Endodermal cell (in vitro differentiated cells): ENCODE results near the gene HIP1. TPM values are rescaled to one million over a fixed set of nuclear protein-coding genes. Genes with fewer than 3 reads are reported as not detected.

Source experiments
- DNase-seq: peaks from one replicate; pipeline ENCODE4 v3.0.0-alpha.2; 2017
- H3K27ac ChIP-seq: 2 replicates; pipeline ENCODE4 v1.5.1; 2013; ENCODE audit warnings: mild to moderate bottlenecking, low read depth, low read length, moderate library complexity
- H3K27me3 ChIP-seq: 2 replicates; pipeline ENCODE4 v1.6.1; 2013; ENCODE audit warnings: mild to moderate bottlenecking, low read length, moderate library complexity; ENCODE audit not compliant: insufficient read depth, control insufficient read depth, poor library complexity, severe bottlenecking
- H3K36me3 ChIP-seq: 2 replicates; pipeline ENCODE4 v1.7.0; 2013; ENCODE audit warnings: mild to moderate bottlenecking, low read length, moderate library complexity; ENCODE audit not compliant: control insufficient read depth, insufficient read depth
- H3K4me1 ChIP-seq: one replicate; pipeline ENCODE4 v1.7.0; 2013; ENCODE audit warnings: low read length; ENCODE audit not compliant: control insufficient read depth, insufficient read depth
- H3K4me3 ChIP-seq: 2 replicates; pipeline ENCODE4 v1.5.1; 2013; ENCODE audit warnings: mild to moderate bottlenecking, low read length, moderate library complexity
- H3K9ac ChIP-seq: 2 replicates; pipeline ENCODE4 v1.6.1; 2013; ENCODE audit warnings: mild to moderate bottlenecking, low read length, moderate library complexity; ENCODE audit not compliant: poor library complexity, severe bottlenecking; ENCODE audit errors: extremely low read depth
- H3K9me3 ChIP-seq: 2 replicates; pipeline ENCODE4 v1.6.1; 2013; ENCODE audit warnings: mild to moderate bottlenecking, low read length, moderate library complexity; ENCODE audit not compliant: control insufficient read depth
- H3K27ac Mint-ChIP-seq: 2 replicates; pipeline ENCODE4 v1.8.0; 2020; ENCODE audit warnings: mixed read lengths
- H3K27me3 Mint-ChIP-seq: 2 replicates; pipeline ENCODE4 v1.8.0; 2021; ENCODE audit warnings: mild to moderate bottlenecking, mixed read lengths; ENCODE audit not compliant: insufficient read depth
- H3K36me3 Mint-ChIP-seq: 2 replicates; pipeline ENCODE4 v1.8.0; 2020; ENCODE audit warnings: low read depth, mixed read lengths
- H3K4me1 Mint-ChIP-seq: 2 replicates; pipeline ENCODE4 v1.8.0; 2020; ENCODE audit warnings: mixed read lengths
- H3K4me3 Mint-ChIP-seq: 2 replicates; pipeline ENCODE4 v1.8.0; 2020; ENCODE audit warnings: mild to moderate bottlenecking, moderate library complexity, mixed read lengths
- H3K9me3 Mint-ChIP-seq: 2 replicates; pipeline ENCODE4 v1.8.0; 2020; ENCODE audit warnings: mild to moderate bottlenecking, mixed read lengths
- CTCF ChIP-seq: fragments of 200-600 bp; sonication (generic); conservative IDR thresholded peaks from 2 replicates; pipeline ENCODE4 v1.5.0; 2021; ENCODE audit warnings: antibody characterized with exemption, mild to moderate bottlenecking
- WGBS, 2 experiments: methylation state at CpG; one replicate each; pipeline versions ENCODE4 v1.1.5 to v1.1.7; 2013; ENCODE audit warnings: missing lambda C conversion rate in 2 of 2, mixed read lengths in 1 of 2; ENCODE audit not compliant: insufficient coverage in 1 of 2, insufficient read length in 1 of 2; 5-methylcytosine and 5-hydroxymethylcytosine counted together
- total RNA-seq, 2 donors: library from RNA; stranded (reverse); fragmentation: NEBNext Ultra II Directional in 1 of 2; extraction: Animal tissue kit (Norgen Biotek cat#: 25700) in 1 of 2; gene quantifications; 2 replicates in 1 of 2; 3 replicates in 1 of 2; pipeline ENCODE4 v1.2.1, GENCODE V29; 2021

The HIP1 gene
- total RNA-seq, 2 donors from 2014 or later, result 64.7 to 70.0 TPM

GRCh38 chr7:75650062-75650461, 88.7 kb downstream of the HIP1 start:
- DNase-seq, result peak; percentile 82
- Mint-ChIP-seq H3K27me3 (no peaks in the 10 kb centered on the region), H3K27ac (peak overlapping the region; percentile 26), H3K9me3 (peaks cover 6% of the 10 kb centered on the region), H3K4me1 (peaks cover 20% of the 10 kb centered on the region), H3K4me3 (no peak overlapping the region), H3K36me3 (no peaks in the 10 kb centered on the region)
- Histone ChIP-seq H3K36me3 (no peaks in the 10 kb centered on the region), H3K27me3 (no peaks in the 10 kb centered on the region), H3K4me1 (no peaks in the 10 kb centered on the region), H3K9me3 (no peaks in the 10 kb centered on the region), H3K27ac (peak overlapping the region; percentile 7), H3K4me3 (no peak overlapping the region), H3K9ac (no peak overlapping the region)
- peak; percentile 56 for TF ChIP-seq CTCF
- 38 to 77% methylated on average over 3 to 7 of the region's 7 CpGs for WGBS, 2 experiments

- Histone ChIP-seq H3K9me3 (no peaks in the 10 kb centered on the region), H3K4me3 (no peak overlapping the region), H3K27me3 (no peaks in the 10 kb centered on the region), H3K36me3 (no peaks in the 10 kb centered on the region), H3K9ac (no peak overlapping the region), H3K4me1 (no peaks in the 10 kb centered on the region), H3K27ac (no peak overlapping the region)
- H3K4me1 Mint-ChIP-seq, result peaks cover 20% of the 10 kb centered on the region
- TF ChIP-seq CTCF, result no peak
- peak overlapping the region; percentile 26 for H3K27ac Mint-ChIP-seq
- WGBS, 2 experiments, result 83 to 92% methylated on average over 2 to 4 of the region's 4 CpGs
- no peaks in the 10 kb centered on the region for H3K27me3 Mint-ChIP-seq
- no peak overlapping the region for H3K4me3 Mint-ChIP-seq
- H3K9me3 Mint-ChIP-seq, result peaks cover 6% of the 10 kb centered on the region
- no peaks in the 10 kb centered on the region for H3K36me3 Mint-ChIP-seq
- no peak for DNase-seq
Observed at GRCh38 chr7:75649462-75649861, 89.3 kb downstream of the HIP1 start.

- no peak overlapping the region for H3K9ac ChIP-seq
- H3K27ac ChIP-seq, result no peak overlapping the region
- Mint-ChIP-seq H3K36me3 (no peaks in the 10 kb centered on the region), H3K4me3 (no peak overlapping the region), H3K27ac (peak overlapping the region; percentile 17), H3K27me3 (no peaks in the 10 kb centered on the region), H3K9me3 (peaks cover 14% of the 10 kb centered on the region), H3K4me1 (peaks cover 16% of the 10 kb centered on the region)
- H3K27me3 ChIP-seq, result no peaks in the 10 kb centered on the region
- TF ChIP-seq CTCF, result no peak
- peaks cover 5% of the 10 kb centered on the region for H3K9me3 ChIP-seq
- WGBS, 2 experiments, result 90 to 97% methylated on average over 4 to 6 of the region's 6 CpGs
- H3K4me1 ChIP-seq, result no peaks in the 10 kb centered on the region
- DNase-seq, result no peak
- no peaks in the 10 kb centered on the region for H3K36me3 ChIP-seq
- no peak overlapping the region for H3K4me3 ChIP-seq
Observed at GRCh38 chr7:75647709-75648438, 90.9 kb downstream of the HIP1 start.
